CD4-positive, alpha-beta T cell treated with Interleukin-2 at 100 ng/mL for 4 hours (primary cell): ENCODE results near the gene ZNF529.

Source experiments
- DNase-seq: peaks from one replicate; pipeline ENCODE4 v3.0.0-alpha.2; 2020; ENCODE audit warnings: low spot score

Gene ZNF529

DNA sequence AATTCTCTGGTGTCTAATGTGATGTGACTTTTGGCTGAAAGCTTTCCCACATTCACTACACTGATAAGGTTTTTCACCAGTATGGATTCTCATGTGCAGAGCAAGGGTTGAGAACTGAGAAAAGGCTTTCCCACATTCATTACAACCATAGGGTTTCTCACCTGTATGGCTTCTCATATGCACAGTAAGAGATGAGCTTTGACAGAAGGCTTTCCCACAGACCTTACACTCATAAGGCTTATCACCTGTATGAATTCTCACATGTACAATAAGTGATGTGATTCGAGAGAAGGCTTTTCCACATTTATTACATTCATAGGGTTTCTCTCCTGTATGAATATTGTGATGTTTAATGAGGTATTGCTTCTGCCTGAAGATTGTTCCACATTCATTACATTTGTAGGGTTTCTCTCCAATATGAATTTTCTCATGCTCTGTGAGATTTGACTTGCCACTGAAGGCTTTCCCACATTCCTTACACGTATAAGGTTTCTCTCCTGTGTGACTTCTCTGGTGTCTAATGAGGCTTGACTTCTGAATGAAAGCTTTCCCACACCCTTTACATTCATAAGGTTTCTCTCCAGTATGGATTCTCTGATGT is 59.0 kb downstream of the ZNF529 start:
- DNase-seq, result no peak

DNA sequence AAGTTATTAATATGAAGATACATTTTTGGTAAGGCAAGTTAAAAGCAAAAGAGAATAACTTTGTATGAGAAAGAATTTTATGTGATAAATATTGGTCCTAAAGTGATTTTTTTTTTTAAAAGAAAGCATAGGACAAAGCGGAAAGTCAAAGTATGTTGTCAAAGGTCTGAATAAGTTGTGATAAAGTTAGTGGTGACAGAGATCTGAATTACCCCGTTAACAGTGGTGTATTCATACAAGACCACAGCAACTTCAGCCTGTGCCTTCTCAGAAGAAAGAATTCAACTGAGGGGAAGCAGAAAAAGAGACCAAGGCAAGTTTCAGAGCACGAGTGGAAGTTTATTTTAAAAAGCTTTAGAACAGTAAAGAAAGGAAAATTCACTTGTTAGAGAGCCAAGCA is 64.8 kb downstream of the ZNF529 start:
- DNase-seq, result no peak

DNA sequence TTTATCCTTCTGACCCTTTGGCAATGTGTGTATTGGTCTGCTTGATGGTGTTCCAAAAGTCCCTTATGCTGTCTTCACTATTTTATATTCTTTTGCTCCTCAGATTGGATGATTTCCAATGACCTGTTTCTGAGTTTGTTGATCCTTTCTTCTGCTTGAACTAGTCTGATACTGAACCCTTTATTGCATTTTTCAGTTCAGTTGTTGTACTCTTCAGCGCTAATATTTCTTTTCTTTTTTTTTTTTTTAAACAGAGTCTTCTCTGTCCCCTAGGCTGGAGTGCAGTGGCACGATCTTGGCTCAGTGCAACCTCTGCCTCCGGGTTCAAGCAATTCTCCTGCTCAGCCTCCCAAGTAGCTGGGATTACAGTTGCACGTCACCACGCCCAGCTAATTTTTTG is 71.1 kb downstream of the ZNF529 start:
- DNase-seq, result no peak

DNA sequence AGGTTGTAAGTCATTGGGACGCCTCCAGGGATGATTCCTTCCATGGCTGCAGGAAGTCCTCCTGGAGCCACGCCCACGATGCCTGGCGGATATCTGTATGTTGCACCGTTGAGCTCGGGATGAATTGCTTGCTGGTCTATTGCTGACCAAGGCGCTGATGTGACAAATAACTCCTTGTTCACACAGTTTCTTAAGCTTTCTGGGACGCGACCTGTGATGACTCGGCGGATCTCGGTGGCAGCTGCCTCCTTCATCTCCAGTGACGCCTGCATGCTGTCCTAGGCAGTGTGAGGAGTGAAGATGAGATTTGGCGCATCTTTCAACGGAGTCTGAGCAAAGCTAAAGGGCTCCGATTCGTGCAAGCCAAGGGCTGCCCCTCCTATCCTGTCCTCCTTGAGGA is 76.1 kb downstream of the ZNF529 start:
- no peak for DNase-seq
